HL-60 (cell line): ENCODE data around the gene RAMAC.

Experiments
- DNase-seq, 2 experiments: peaks; one replicate each; pipeline ENCODE4 v3.0.0-alpha.2; 2010 to 2020; ENCODE audit warnings: low read depth in 1 of 2, low spot score in 1 of 2
- H3K27ac ChIP-seq: fragments of 250-450 bp; sonication (Bioruptor Pico); replicated peaks from 2 replicates; pipeline ENCODE4 v1.5.1; 2020; ENCODE audit warnings: mild to moderate bottlenecking, moderate library complexity
- H3K27me3 ChIP-seq: fragments of 250-450 bp; sonication (Bioruptor Pico); 2 replicates; pipeline ENCODE4 v1.5.1; 2021; ENCODE audit warnings: mild to moderate bottlenecking, moderate library complexity; ENCODE audit not compliant: insufficient read depth, poor library complexity, severe bottlenecking
- H3K4me3 ChIP-seq: replicated peaks from 2 replicates; pipeline ENCODE4 v1.5.1; 2011; ENCODE audit warnings: mild to moderate bottlenecking, control low read depth, low read length; ENCODE audit not compliant: insufficient read depth
- GABPA ChIP-seq: IDR thresholded peaks from 2 replicates; pipeline ENCODE4 v1.6.1; 2012; ENCODE audit warnings: low read depth
- POLR2AphosphoS5 ChIP-seq: IDR thresholded peaks from 2 replicates; pipeline ENCODE4 v1.6.1; 2012; ENCODE audit warnings: low read depth
- SPI1 ChIP-seq: IDR thresholded peaks from 2 replicates; pipeline ENCODE4 v1.6.1; 2012; ENCODE audit warnings: low read depth, mild to moderate bottlenecking, borderline replicate concordance
- TF ChIP-seq, protein P1 (sequence below): IDR thresholded peaks from one replicate; pipeline ENCODE4 v1.5.1; 2011; ENCODE audit warnings: low read length, control low read depth, inconsistent platforms; ENCODE audit not compliant: insufficient read depth
- TF ChIP-seq, protein P2 (sequence below): IDR thresholded peaks from 2 replicates; pipeline ENCODE4 v1.6.1; 2012; ENCODE audit warnings: low read depth; ENCODE audit not compliant: insufficient replicate concordance

The RAMAC gene

DNA sequence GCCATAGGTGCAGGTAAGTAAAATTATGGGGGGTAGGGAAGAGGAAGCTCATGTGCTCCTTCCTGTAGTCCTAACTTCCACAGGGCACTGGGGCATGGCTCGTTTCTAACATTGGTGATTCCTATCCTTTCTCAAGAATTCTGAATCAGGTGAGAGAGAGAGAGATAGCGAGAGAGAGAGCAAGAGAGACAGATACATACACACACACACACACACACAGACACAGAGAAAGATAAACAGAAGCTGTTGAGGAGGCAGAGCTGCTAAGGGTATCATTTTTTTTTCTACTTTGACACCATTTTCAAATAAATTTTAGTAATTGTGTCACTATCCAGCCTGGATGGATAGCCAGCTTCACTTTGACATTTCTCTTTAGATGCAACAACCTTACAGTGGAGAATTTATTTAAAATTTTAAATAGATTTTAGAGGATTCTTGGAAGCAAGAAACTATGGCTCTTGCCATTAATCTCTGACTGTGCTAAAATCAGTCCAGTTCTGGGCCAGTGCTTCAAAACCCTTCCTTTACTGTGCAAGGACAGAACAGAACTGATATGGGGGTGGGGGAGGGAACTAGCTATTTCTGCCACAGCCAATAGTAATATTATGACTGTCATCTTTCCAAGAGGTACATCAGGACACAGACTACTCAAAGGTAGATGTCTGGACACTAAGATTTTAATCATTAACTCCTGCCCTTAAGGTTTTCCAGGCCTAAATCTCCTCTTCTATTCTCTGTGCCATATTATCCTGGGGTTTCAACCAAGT, 14.6 kb upstream of the RAMAC start:
- Histone ChIP-seq H3K4me3 (no peak overlapping the region), H3K27ac (no peak overlapping the region), H3K27me3 (no peaks in the 10 kb centered on the region)
- TF ChIP-seq GABPA (no peak), SPI1 (no peak), POLR2AphosphoS5 (no peak)
- TF ChIP-seq, protein P1, sequence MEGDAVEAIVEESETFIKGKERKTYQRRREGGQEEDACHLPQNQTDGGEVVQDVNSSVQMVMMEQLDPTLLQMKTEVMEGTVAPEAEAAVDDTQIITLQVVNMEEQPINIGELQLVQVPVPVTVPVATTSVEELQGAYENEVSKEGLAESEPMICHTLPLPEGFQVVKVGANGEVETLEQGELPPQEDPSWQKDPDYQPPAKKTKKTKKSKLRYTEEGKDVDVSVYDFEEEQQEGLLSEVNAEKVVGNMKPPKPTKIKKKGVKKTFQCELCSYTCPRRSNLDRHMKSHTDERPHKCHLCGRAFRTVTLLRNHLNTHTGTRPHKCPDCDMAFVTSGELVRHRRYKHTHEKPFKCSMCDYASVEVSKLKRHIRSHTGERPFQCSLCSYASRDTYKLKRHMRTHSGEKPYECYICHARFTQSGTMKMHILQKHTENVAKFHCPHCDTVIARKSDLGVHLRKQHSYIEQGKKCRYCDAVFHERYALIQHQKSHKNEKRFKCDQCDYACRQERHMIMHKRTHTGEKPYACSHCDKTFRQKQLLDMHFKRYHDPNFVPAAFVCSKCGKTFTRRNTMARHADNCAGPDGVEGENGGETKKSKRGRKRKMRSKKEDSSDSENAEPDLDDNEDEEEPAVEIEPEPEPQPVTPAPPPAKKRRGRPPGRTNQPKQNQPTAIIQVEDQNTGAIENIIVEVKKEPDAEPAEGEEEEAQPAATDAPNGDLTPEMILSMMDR = no peak
- TF ChIP-seq, protein P2, sequence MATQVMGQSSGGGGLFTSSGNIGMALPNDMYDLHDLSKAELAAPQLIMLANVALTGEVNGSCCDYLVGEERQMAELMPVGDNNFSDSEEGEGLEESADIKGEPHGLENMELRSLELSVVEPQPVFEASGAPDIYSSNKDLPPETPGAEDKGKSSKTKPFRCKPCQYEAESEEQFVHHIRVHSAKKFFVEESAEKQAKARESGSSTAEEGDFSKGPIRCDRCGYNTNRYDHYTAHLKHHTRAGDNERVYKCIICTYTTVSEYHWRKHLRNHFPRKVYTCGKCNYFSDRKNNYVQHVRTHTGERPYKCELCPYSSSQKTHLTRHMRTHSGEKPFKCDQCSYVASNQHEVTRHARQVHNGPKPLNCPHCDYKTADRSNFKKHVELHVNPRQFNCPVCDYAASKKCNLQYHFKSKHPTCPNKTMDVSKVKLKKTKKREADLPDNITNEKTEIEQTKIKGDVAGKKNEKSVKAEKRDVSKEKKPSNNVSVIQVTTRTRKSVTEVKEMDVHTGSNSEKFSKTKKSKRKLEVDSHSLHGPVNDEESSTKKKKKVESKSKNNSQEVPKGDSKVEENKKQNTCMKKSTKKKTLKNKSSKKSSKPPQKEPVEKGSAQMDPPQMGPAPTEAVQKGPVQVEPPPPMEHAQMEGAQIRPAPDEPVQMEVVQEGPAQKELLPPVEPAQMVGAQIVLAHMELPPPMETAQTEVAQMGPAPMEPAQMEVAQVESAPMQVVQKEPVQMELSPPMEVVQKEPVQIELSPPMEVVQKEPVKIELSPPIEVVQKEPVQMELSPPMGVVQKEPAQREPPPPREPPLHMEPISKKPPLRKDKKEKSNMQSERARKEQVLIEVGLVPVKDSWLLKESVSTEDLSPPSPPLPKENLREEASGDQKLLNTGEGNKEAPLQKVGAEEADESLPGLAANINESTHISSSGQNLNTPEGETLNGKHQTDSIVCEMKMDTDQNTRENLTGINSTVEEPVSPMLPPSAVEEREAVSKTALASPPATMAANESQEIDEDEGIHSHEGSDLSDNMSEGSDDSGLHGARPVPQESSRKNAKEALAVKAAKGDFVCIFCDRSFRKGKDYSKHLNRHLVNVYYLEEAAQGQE = no peak
- DNase-seq = no peak

DNA sequence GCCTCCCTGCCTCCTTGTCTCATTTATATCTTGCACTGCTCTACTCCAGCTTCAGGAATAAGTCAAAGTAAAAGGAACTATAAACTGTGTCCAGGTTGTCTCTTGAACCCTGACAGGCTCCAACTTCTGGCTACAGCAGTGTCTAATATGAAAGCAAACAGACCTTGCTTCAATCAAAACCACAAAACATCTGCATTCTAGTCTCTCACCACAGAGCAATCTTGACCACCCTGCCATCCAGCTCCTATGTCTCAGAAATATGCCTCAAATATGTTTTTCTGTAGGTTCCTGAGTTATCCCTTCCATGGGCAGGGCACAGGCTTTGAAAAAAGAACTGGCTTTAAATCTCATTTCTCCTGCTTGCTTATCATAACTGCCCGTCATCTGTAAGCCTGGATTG, 13.0 kb upstream of the RAMAC start:
- TF ChIP-seq, protein P1 = no peak
- no peak for TF ChIP-seq SPI1
- TF ChIP-seq, protein P2 = no peak
- TF ChIP-seq GABPA = no peak
- no peak for TF ChIP-seq POLR2AphosphoS5
- H3K4me3 ChIP-seq = no peak overlapping the region
- H3K27ac ChIP-seq = no peak overlapping the region
- H3K27me3 ChIP-seq = no peaks in the 10 kb centered on the region
- DNase-seq = no peak

DNA sequence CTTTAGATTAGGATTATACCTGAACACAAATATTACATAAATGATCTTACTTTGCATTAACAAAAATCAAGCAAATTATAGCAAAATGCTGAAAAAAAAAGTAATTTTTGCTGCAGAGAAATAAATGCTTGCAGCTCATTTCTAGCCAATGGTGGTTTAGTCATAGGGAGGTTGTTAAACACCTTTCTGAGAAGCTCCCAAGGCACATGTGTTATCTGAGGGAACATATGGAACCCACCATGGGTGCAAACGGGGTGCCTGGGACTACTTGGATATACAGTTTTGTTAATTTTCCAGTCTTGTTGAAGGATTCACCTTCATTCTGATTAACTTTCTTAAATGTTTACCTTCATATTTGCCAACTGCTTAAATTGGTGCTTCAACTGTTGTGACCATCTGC, 8.9 kb upstream of the RAMAC start:
- Histone ChIP-seq H3K27me3 (no peaks in the 10 kb centered on the region), H3K4me3 (no peak overlapping the region), H3K27ac (no peak overlapping the region)
- no peak for TF ChIP-seq POLR2AphosphoS5
- DNase-seq = no peak

DNA sequence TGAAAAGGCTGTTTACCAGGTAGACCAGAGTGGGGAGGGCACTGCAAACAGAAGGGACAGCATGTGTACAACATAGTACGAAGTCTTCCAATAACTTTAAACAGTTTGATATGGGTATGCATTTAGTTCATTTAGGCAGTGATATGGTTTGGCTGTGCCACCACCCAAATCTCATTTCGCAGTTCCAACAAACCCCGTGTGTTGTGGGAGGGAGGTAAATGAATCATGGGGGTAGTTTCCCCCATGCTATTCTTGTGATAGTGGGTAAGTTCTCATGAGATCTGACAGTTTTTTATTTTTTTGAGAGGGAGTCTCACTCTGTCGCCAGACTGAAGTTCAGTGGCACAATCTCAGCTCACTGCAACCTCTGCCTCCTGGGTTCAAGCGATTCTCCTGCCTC, 7.6 kb upstream of the RAMAC start:
- TF ChIP-seq SPI1 = no peak
- TF ChIP-seq GABPA = no peak
- TF ChIP-seq, protein P2 = no peak
- no peak for TF ChIP-seq POLR2AphosphoS5
- TF ChIP-seq, protein P1 = no peak
- no peak for DNase-seq
- Histone ChIP-seq H3K27ac (no peak overlapping the region), H3K27me3 (no peaks in the 10 kb centered on the region), H3K4me3 (no peak overlapping the region)
